ENCODE data around the gene RPRD1A.
A peak's percentile ranks its signal among the peaks of the same experiment; 100 is the strongest.

RPRD1A gene

GRCh38 chr18:35999925-36000324 lies 67.4 kb downstream of the RPRD1A start:
- WGBS (ENCODE audit: insufficient coverage) = 100% methylated on average over 1 of the region's 1 CpG
- CTCF ChIA-PET = no interaction called here
- POLR2A ChIA-PET = interaction anchor here (0.6 kb wide), 1 partner anchor 280 kb away, joined by 3 read pairs; no protein-coding TSS in a partner anchor

GRCh38 chr18:35998967-35999366 lies 68.4 kb downstream of the RPRD1A start:
- Histone ChIP-seq H3K9me3 (ENCODE audit: control extremely low read depth in 1 of 5, control insufficient read depth in 4 of 5, insufficient read depth in 2 of 5, low read depth in 1 of 5, low read length in 4 of 5) (no peaks in the 10 kb centered on the region), H3K36me3 (ENCODE audit: control insufficient read depth in 4 of 4, insufficient read depth in 4 of 4, low read length in 3 of 4) (no peaks in the 10 kb centered on the region), H3K27me3 (replicated peaks in 2 of 5; ENCODE audit: control insufficient read depth in 4 of 5, insufficient read depth in 5 of 5, low read length in 4 of 5) (no peaks in the 10 kb centered on the region), H3K27ac (ENCODE audit: insufficient read depth in 1 of 2, low read depth in 1 of 2, low read length in 2 of 2, poor library complexity in 1 of 2, severe bottlenecking in 2 of 2) (no peak overlapping the region), H3K4me1 (ENCODE audit: control extremely low read depth in 1 of 4, control insufficient read depth in 4 of 4, insufficient read depth in 4 of 4, low read length in 3 of 4) (peaks cover 0 to 10% (median 8%) of the 10 kb centered on the region in 4 experiments), H3K4me3 (ENCODE audit: control insufficient read depth in 1 of 7, extremely low read depth in 1 of 7, insufficient read depth in 4 of 7, low read depth in 2 of 7, low read length in 6 of 7) (no peak overlapping the region)
- ChIA-PET POLR2A (no interaction called here), CTCF (interaction anchor here (0.7 to 1.0 kb wide), 2 partner anchors 23 to 109 kb away, joined by 3 read pairs; no protein-coding TSS in a partner anchor)
- WGBS (ENCODE audit: insufficient coverage) = 78% methylated on average over 1 of the region's 1 CpG
- DNase-seq = peak in 2 of 3 donors; percentile 13 to 27

More at GRCh38 chr18:35999925-36000324, 67.4 kb downstream of the RPRD1A start:
- no peak for DNase-seq
- no peak overlapping the region for H3K27ac ChIP-seq (ENCODE audit: insufficient read depth in 1 of 2, low read depth in 1 of 2, low read length in 2 of 2, poor library complexity in 1 of 2, severe bottlenecking in 2 of 2)
- no peaks in the 10 kb centered on the region for H3K36me3 ChIP-seq (ENCODE audit: control insufficient read depth in 4 of 4, insufficient read depth in 4 of 4, low read length in 3 of 4)
- H3K4me1 ChIP-seq (ENCODE audit: control extremely low read depth in 1 of 4, control insufficient read depth in 4 of 4, insufficient read depth in 4 of 4, low read length in 3 of 4) = peaks cover 0 to 10% (median 8%) of the 10 kb centered on the region in 4 experiments
- no peak overlapping the region for H3K4me3 ChIP-seq (ENCODE audit: control insufficient read depth in 1 of 7, extremely low read depth in 1 of 7, insufficient read depth in 4 of 7, low read depth in 2 of 7, low read length in 6 of 7)
- H3K9me3 ChIP-seq (ENCODE audit: control extremely low read depth in 1 of 5, control insufficient read depth in 4 of 5, insufficient read depth in 2 of 5, low read depth in 1 of 5, low read length in 4 of 5) = no peaks in the 10 kb centered on the region
- no peaks in the 10 kb centered on the region for H3K27me3 ChIP-seq (replicated peaks in 2 of 5; ENCODE audit: control insufficient read depth in 4 of 5, insufficient read depth in 5 of 5, low read length in 4 of 5)

GRCh38 chr18:35993013-35993412 lies 74.3 kb downstream of the RPRD1A start:
- WGBS (ENCODE audit: insufficient coverage) = 100% methylated on average over 3 of the region's 6 CpGs
- ChIA-PET POLR2A (no interaction called here), CTCF (interaction anchor here (1.4 kb wide), 1 partner anchor 47 kb away, joined by 3 read pairs; no protein-coding TSS in a partner anchor)
- Histone ChIP-seq H3K4me1 (ENCODE audit: control extremely low read depth in 1 of 4, control insufficient read depth in 4 of 4, insufficient read depth in 4 of 4, low read length in 3 of 4) (no peaks in the 10 kb centered on the region), H3K4me3 (ENCODE audit: control insufficient read depth in 1 of 7, extremely low read depth in 1 of 7, insufficient read depth in 4 of 7, low read depth in 2 of 7, low read length in 6 of 7) (no peak overlapping the region), H3K27me3 (replicated peaks in 2 of 5; ENCODE audit: control insufficient read depth in 4 of 5, insufficient read depth in 5 of 5, low read length in 4 of 5) (no peaks in the 10 kb centered on the region), H3K9me3 (ENCODE audit: control extremely low read depth in 1 of 5, control insufficient read depth in 4 of 5, insufficient read depth in 2 of 5, low read depth in 1 of 5, low read length in 4 of 5) (no peaks in the 10 kb centered on the region), H3K27ac (ENCODE audit: insufficient read depth in 1 of 2, low read depth in 1 of 2, low read length in 2 of 2, poor library complexity in 1 of 2, severe bottlenecking in 2 of 2) (no peak overlapping the region), H3K36me3 (ENCODE audit: control insufficient read depth in 4 of 4, insufficient read depth in 4 of 4, low read length in 3 of 4) (peaks cover 4 to 32% (median 18%) of the 10 kb centered on the region in 4 experiments)
- DNase-seq = no peak

GRCh38 chr18:35991696-35992095 lies 75.7 kb downstream of the RPRD1A start:
- ChIA-PET POLR2A (no interaction called here), CTCF (interaction anchor here (1.1 kb wide), 1 partner anchor 73 kb away, joined by 3 read pairs; no protein-coding TSS in a partner anchor)

GRCh38 chr18:35983818-35984217 lies 83.5 kb downstream of the RPRD1A start:
- ChIA-PET CTCF (no interaction called here), POLR2A (no interaction called here)
- H3K27me3 ChIP-seq (replicated peaks in 2 of 5; ENCODE audit: control insufficient read depth in 4 of 5, insufficient read depth in 5 of 5, low read length in 4 of 5) = no peaks in the 10 kb centered on the region
- H3K4me3 ChIP-seq (ENCODE audit: control insufficient read depth in 1 of 7, extremely low read depth in 1 of 7, insufficient read depth in 4 of 7, low read depth in 2 of 7, low read length in 6 of 7) = no peak overlapping the region
- peaks cover 18 to 38% (median 27%) of the 10 kb centered on the region in 4 experiments for H3K36me3 ChIP-seq (ENCODE audit: control insufficient read depth in 4 of 4, insufficient read depth in 4 of 4, low read length in 3 of 4)
- no peak for DNase-seq
- no peaks in the 10 kb centered on the region for H3K4me1 ChIP-seq (ENCODE audit: control extremely low read depth in 1 of 4, control insufficient read depth in 4 of 4, insufficient read depth in 4 of 4, low read length in 3 of 4)
- no peak overlapping the region for H3K27ac ChIP-seq (ENCODE audit: insufficient read depth in 1 of 2, low read depth in 1 of 2, low read length in 2 of 2, poor library complexity in 1 of 2, severe bottlenecking in 2 of 2)
- no peaks in the 10 kb centered on the region for H3K9me3 ChIP-seq (ENCODE audit: control extremely low read depth in 1 of 5, control insufficient read depth in 4 of 5, insufficient read depth in 2 of 5, low read depth in 1 of 5, low read length in 4 of 5)
- WGBS (ENCODE audit: insufficient coverage) = 96% methylated on average over 2 of the region's 5 CpGs

More at GRCh38 chr18:35991696-35992095, 75.7 kb downstream of the RPRD1A start:
- H3K36me3 ChIP-seq (ENCODE audit: control insufficient read depth in 4 of 4, insufficient read depth in 4 of 4, low read length in 3 of 4) = peaks cover 4 to 38% (median 21%) of the 10 kb centered on the region in 4 experiments
- DNase-seq = no peak
- no peak overlapping the region for H3K27ac ChIP-seq (ENCODE audit: insufficient read depth in 1 of 2, low read depth in 1 of 2, low read length in 2 of 2, poor library complexity in 1 of 2, severe bottlenecking in 2 of 2)
- H3K4me1 ChIP-seq (ENCODE audit: control extremely low read depth in 1 of 4, control insufficient read depth in 4 of 4, insufficient read depth in 4 of 4, low read length in 3 of 4) = no peaks in the 10 kb centered on the region
- H3K27me3 ChIP-seq (replicated peaks in 2 of 5; ENCODE audit: control insufficient read depth in 4 of 5, insufficient read depth in 5 of 5, low read length in 4 of 5) = no peaks in the 10 kb centered on the region
- H3K9me3 ChIP-seq (ENCODE audit: control extremely low read depth in 1 of 5, control insufficient read depth in 4 of 5, insufficient read depth in 2 of 5, low read depth in 1 of 5, low read length in 4 of 5) = no peaks in the 10 kb centered on the region
- H3K4me3 ChIP-seq (ENCODE audit: control insufficient read depth in 1 of 7, extremely low read depth in 1 of 7, insufficient read depth in 4 of 7, low read depth in 2 of 7, low read length in 6 of 7) = no peak overlapping the region

- no peak overlapping the region for H3K27ac ChIP-seq (ENCODE audit: insufficient read depth in 1 of 2, low read depth in 1 of 2, low read length in 2 of 2, poor library complexity in 1 of 2, severe bottlenecking in 2 of 2)
- POLR2A ChIA-PET = no interaction called here
Measured at GRCh38 chr18:35983147-35983546, 84.2 kb downstream of the RPRD1A start.

GRCh38 chr18:35982409-35983114 lies 84.8 kb downstream of the RPRD1A start:
- peaks cover 28 to 42% (median 33%) of the 10 kb centered on the region in 4 experiments for H3K36me3 ChIP-seq (ENCODE audit: control insufficient read depth in 4 of 4, insufficient read depth in 4 of 4, low read length in 3 of 4)
- DNase-seq = no peak
- H3K9me3 ChIP-seq (ENCODE audit: control extremely low read depth in 1 of 5, control insufficient read depth in 4 of 5, insufficient read depth in 2 of 5, low read depth in 1 of 5, low read length in 4 of 5) = no peaks in the 10 kb centered on the region
- no peaks in the 10 kb centered on the region for H3K27me3 ChIP-seq (replicated peaks in 2 of 5; ENCODE audit: control insufficient read depth in 4 of 5, insufficient read depth in 5 of 5, low read length in 4 of 5)
- no CpG with 5 or more reads among the region's 2 CpGs for WGBS (ENCODE audit: insufficient coverage)
- ChIA-PET POLR2A (no interaction called here), CTCF (no interaction called here)
- no peaks in the 10 kb centered on the region for H3K4me1 ChIP-seq (ENCODE audit: control extremely low read depth in 1 of 4, control insufficient read depth in 4 of 4, insufficient read depth in 4 of 4, low read length in 3 of 4)
- H3K4me3 ChIP-seq (ENCODE audit: control insufficient read depth in 1 of 7, extremely low read depth in 1 of 7, insufficient read depth in 4 of 7, low read depth in 2 of 7, low read length in 6 of 7) = no peak overlapping the region
- H3K27ac ChIP-seq (ENCODE audit: insufficient read depth in 1 of 2, low read depth in 1 of 2, low read length in 2 of 2, poor library complexity in 1 of 2, severe bottlenecking in 2 of 2) = no peak overlapping the region

More at GRCh38 chr18:35983147-35983546, 84.2 kb downstream of the RPRD1A start:
- H3K27me3 ChIP-seq (replicated peaks in 2 of 5; ENCODE audit: control insufficient read depth in 4 of 5, insufficient read depth in 5 of 5, low read length in 4 of 5) = no peaks in the 10 kb centered on the region
- no peak overlapping the region for H3K4me3 ChIP-seq (ENCODE audit: control insufficient read depth in 1 of 7, extremely low read depth in 1 of 7, insufficient read depth in 4 of 7, low read depth in 2 of 7, low read length in 6 of 7)
- H3K9me3 ChIP-seq (ENCODE audit: control extremely low read depth in 1 of 5, control insufficient read depth in 4 of 5, insufficient read depth in 2 of 5, low read depth in 1 of 5, low read length in 4 of 5) = no peaks in the 10 kb centered on the region
- peaks cover 22 to 37% (median 28%) of the 10 kb centered on the region in 4 experiments for H3K36me3 ChIP-seq (ENCODE audit: control insufficient read depth in 4 of 4, insufficient read depth in 4 of 4, low read length in 3 of 4)
- CTCF ChIA-PET = no interaction called here
- no peaks in the 10 kb centered on the region for H3K4me1 ChIP-seq (ENCODE audit: control extremely low read depth in 1 of 4, control insufficient read depth in 4 of 4, insufficient read depth in 4 of 4, low read length in 3 of 4)
- DNase-seq = no peak
